Activated T-cell treated with anti-CD3 and anti-CD28 coated beads, Interleukin-2, amount 50 U/mL, for 48 hours (primary cell): ENCODE measurements around the gene PCMT1.
A peak's percentile ranks its signal among the peaks of the same experiment; 100 is the strongest.
"Not testable (repeated sequence)": the region's sequence is repeated elsewhere in the genome, so short reads cannot be mapped to it uniquely, and the experiment has no call there.

ENCODE experiments used
- DNase-seq, 2 experiments: peaks; one replicate each; pipeline ENCODE4 v3.0.0-alpha.2; 2020

PCMT1 gene

DNA sequence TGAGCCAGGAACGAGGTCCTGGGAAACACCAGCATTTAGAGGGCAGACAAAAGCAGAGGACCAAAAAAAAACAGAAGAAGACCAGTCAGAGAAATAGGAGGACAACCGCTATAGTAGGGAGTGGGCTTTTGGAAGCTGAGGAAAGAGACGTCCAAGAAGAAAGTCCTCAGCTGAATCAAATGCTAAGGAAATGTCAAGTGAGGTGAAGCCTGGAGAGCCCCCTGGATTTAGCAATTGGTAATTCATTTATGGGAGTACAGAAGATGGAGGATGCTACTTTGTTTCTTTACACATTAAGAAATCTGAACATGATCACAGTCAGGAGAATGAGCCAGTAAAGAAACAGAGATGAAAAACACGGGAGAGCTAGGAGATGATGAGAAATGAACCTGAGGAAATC is 73.5 kb downstream of the PCMT1 start:
- DNase-seq, result no peak

DNA sequence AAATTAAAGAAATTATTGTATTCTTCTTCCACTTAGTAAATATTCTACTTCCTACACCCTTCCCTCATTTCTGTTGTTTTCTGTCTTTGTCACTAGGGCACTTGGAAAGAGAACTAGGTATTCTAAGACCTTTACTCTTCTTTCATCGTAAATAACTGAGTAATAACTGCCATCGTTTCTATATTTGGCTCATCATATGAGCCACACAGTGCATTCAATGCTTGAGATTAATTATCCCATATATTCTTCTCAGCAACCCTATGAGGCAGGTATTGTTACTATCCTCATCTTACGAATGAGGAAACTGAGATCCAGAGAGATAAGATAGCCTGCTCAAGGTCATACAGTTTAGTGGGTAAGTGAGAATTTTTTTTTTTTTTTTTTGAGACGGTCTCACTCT is 75.8 kb downstream of the PCMT1 start:
- no peak for DNase-seq

DNA sequence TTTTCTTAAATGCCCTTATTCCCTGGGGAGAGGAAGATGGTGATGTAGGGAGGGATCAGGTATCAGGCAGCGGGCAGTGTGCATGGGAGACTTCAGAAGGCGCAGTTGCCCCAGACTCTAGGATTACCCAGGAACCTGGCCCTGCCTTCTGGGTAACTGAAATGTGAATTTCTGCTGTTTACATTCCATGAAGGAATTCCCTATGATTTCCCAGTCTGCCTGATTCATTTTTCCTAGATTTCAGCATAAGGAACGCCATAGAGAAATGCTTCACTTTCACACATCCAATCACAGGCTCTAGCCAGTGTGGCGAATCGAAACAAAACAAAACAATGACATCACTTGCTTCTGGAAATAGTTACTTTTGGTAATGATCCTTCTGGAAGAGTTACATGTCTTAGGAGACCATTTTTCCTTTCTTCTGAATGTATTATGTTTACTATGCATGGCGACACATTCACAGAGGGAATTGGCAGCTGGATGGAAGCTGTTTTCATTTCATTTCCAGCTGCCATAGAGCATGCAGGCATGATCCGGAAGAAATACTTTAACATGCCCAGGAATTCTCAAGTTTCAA is 81.3 kb downstream of the PCMT1 start:
- no peak for DNase-seq

DNA sequence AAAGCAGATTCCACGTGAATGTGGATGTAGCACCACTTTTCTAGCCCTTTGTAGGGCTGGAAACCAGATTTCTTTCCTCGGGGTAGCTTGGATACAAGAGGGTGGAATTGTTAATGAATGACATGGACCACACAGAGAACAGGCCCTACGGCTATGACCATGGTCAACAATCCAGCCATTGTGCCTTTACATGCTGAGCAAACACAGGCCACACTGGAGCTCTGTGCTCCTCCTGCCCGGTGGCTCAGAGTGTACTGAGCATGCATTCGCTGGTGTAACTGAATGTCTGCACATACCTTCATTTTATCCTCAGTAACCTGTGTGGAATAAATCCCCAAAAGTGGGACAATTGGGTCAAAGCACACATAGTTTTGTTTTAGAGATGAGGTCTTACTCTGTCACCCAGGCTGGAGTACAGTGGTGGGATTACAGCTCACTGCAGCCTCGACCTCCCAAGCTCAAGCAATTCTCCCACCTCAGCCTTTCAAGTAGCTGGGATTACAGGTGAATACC is 81.8 kb downstream of the PCMT1 start:
- DNase-seq, result no peak

DNA sequence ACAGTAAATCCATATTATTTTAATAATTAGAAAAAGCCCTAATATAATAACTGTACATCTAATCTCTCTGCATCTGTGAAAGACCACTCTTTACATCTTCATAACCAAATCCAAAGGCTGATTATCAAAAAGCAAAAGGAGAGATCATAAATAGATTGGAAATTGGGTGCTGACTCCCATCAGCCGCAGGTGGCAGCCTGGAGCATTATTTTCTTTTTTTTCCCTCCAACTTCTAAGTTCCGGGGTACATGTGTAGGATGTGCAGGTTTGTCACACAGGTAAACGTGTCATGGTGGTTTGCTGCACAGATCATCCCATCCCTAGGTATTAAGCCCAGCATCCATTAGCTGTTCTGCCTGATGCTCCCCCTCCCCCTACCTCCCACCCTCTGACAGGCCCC is 84.1 kb downstream of the PCMT1 start:
- DNase-seq, result no peak

DNA sequence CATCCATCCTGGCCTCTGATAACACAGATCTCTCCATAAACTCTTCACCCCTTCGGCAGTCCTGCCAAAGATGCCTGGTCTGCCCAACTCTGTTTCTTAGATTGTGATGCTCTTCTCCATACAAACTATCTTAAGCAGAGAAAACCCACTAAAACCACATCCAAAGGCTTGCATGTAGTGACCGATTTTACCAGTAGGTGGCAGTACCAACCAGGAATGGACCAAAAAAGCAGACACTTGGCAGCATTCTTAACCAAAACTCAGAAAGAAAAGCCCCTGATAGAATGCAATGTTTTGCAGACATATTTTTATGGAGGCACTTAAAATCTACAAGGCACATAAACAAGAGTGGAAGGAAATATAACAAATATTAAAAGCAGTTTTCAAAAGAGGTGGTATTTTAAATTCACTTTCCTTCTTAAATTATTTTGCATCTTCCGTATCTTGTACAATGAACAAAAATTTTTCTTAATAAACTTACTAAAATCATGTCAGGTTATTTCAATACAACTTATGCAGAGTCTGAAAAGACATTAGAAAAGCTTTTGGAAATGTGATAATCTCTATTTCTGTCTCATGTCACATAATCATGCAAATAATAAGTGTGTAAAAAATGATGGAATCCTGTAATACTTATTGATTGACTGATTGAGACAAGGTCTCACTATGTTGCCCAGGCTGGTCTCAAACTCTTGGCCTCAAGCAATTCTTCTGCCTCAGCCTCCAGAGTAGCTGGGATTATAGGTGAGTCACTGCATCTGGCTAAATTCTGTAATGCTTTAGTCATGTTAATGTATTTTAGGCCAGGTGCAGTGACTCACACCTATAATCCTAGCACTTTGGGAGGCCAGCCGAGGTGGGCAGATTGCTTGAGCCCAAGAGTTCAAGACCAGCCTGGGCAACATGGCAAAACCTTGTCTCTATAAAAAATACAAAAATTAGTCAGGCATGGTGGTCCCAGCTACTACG is 85.3 kb downstream of the PCMT1 start:
- DNase-seq, result peak; percentile 81 to 83

DNA sequence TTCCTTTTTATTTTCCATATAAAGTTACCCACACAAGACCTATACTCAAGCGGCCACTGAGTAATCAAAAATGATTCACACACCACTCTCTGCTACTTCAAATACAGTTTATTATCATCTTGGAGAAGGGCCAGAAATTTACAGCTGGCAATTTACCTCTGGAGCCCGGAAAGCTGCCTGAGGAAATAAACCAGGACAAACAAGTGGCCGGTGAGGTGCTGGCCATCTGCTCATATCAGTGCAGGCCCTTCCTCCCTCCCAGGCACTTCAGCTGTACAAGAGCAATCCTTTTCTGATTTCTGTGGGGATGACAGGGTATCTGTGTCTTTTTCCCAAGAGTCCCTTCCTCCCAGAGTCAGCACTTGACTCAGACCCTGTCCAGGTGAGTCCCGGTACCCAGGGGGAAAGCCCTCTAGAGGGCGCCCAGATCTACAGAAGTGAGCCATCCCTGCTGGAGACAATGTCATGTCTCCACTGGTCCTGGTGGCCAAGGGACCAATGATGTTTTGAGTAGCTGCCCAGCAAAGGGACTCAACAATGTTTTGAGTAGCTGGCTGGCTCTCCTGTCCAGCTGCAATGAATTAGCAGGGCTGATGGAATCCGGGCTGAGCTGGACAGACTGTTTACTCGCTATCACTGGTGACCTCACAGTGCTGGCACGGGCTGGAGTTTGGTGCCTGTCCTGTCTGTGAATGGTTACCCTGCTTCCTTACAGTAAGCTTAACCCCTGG is 91.0 kb downstream of the PCMT1 start:
- DNase-seq, result peak; percentile 70 to 71

DNA sequence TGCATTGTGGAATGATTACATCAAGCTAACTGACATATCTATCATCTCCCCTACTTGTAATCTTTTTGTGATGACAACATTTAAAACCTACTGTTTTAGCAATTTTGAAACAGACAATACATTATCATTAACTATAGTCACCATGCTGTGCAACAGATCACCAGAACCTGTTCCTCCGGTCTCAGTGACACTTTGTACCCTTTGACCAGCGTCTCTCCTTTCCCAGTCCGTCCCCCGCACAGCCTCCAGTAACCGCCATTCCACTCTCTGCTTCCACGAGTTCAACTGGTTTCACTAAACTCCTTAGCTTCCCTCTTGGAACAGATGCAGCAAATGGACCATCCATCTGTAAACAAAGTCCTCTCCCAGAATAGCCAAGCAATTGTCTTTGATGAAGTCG is 92.8 kb downstream of the PCMT1 start:
- DNase-seq, result no peak

DNA sequence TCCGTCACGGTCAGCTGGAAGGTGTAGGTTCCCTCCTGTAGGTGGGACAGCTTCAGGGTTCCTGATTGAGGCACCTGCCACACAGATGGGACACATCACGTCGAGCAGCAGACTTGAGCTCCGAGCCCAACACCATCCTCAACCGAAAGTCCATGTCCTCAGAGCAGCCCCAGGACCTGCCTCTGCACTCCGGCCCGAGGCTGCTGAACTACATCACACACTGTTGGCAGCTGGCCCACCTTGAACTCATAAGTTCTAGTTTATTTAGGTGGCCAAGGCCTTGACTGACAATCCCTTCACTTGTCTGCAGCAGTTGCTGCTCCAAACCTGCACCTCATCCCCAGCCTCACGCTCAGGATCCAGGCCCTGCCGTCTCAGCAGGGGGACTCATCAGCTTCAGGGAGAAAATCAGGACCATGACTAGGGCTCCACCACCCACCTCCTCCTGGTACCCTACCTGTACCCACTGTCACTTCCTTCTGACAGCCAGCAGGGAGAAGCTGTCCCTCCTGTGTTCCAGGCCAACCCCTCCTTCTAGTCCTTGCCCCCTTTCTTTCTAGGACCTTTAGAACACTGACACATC is 93.6 kb downstream of the PCMT1 start:
- no peak for DNase-seq

DNA sequence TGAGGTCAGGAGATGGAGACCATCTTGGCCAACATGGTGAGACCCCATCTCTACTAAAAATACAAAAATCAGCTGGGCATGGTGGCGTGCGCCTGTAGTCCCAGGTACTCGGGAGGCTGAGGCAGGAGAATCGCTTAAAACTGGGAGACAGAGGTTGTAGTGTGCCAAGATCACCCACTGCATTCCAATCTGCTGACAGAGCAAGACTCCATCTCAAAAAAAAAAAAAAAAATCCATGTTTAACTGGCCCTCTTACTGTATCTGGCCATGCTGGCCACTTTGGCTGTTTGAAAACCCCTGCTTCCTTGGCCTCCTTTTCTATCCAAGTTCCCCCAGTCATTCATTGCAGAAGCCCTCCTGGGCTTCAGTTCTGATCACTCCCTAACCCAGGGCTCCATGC is 94.5 kb downstream of the PCMT1 start:
- not testable (repeated sequence) for DNase-seq

DNA sequence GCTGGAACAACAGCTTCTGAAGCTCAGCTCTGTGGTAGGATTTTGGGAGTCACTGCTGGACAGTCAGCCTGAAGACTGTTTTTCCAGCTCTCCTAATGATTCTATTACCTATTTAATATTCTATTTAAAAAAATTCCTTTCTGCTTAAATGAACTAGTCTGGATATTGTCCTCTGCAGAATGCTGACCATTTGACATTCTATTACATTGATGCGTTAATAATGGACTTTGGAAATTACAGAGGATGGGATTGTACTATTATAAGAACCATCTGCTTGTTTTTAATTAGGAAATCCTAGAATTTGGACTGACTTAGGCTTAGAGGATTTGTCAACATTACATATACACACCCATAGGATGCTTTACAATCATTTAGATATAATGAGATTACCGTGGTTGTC is 94.9 kb downstream of the PCMT1 start:
- no peak for DNase-seq

DNA sequence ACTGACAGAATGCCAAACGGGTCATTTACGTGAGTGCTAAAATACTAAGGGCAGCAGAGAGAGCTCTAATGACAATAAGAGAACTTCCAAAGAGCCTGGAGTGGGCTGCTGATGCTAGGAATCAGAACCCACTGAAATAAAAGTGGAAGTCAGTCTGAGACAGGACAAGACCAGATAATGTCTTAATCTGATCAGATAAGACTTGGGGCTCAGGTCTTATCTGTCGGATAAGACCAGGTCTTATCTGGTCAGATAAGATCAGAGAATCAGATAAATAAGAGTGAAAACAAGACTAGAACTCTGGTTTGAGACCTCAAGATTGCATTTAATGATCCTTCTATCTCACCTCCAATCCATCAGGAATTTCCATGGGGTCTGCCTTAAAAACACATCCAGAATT is 96.0 kb downstream of the PCMT1 start:
- DNase-seq, result no peak

DNA sequence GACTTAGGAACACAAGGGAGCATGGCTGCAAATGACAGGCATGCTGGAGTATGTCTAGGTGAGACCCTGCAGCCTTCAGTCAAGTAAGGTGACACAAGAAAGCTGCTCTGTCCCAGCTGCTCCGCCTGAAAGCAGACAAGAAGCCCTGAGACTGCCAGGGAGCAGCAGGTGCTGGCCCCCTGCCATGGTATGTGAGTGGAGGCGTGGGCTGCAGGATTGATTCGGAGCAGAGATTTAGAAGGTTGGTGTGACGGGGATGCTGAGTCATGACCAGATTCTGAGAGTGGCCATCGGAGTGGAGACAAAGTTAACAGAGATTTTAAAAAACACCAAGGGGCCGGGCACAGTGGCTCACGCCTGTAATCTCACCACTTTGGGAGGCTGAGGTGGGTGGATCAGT is 96.8 kb downstream of the PCMT1 start:
- no peak for DNase-seq

DNA sequence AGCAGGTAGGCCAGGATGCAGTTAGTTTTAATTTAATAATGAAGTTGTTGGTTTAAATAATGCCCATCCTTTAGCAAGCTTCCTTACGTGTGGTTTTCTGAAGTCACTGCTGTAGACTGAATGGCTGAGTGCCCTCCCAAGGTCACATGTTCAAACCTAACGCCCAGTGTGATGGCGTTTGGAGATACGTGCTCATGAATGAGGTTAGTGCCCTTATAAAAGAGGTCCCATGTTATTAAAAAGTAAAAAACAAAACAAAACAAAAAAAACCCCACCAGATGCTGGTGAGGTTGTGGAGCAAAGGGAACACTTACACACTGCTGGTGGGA is 98.4 kb downstream of the PCMT1 start:
- no peak for DNase-seq

DNA sequence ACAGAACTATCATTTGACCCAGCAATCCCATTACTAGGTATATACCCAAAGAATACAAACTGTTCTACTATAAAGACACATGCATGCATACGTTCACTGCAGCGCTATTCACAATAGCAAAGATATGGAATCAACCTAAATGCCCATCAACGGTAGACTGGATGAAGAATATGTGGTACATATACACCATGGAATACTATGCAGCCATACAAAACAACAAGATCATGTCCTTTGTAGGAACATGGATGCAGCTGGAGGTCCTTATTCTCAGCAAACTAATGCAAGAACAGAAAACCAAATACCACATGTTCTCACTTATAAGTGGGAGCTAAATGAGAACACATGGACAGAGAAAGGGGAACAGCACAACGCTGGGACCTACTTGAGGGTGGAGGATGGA is 98.8 kb downstream of the PCMT1 start:
- DNase-seq, result not testable (repeated sequence)

DNA sequence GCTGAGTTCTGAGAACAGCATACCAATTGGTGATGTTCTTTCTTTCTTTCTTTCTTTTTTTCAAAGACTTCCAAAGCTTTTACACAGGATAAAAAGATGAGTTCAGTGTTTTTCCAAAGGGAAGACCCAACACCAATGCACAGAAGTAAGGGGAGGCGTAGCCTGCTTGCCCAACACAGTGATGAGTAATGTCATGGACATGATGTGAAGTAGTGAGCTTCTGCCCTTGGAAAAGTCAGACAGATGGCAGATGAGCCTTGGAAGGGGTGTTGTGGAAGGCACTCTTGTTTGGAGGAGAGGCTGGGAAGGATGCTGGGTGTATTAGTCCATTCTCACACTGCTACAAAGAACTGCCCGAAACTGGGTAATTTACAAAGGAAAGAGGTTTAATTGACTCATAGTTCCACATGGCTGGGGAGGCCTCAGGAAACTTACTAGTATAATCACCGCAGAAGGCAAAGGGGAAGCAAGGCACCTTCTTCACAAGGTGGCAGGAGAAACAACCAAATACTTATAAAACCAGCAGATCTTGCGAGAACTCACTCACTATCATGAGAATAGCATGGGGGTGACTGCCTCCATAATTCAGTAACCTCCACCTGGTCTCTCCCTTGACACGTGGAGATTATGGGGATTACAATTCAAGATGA is 102.0 kb downstream of the PCMT1 start:
- no peak for DNase-seq

DNA sequence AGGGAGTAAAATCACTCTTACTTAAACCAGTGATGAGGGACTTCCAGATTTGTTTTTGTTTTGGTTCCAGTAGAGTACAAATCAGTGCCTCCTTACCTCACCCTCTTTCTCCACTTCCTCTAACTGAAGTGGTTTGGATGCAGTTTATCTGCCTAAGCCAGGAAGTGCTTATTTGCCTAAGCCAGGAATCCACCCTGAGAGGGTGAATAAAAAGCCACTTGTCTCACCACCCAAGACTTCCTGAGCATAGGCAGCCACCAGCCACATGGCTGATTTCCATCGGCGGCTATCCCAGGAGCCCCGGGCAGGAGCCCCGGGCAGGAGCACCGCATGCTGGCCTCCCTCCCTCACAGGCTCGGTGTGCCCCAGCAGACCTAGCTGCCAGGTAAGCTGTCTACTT is 102.6 kb downstream of the PCMT1 start:
- no peak for DNase-seq

DNA sequence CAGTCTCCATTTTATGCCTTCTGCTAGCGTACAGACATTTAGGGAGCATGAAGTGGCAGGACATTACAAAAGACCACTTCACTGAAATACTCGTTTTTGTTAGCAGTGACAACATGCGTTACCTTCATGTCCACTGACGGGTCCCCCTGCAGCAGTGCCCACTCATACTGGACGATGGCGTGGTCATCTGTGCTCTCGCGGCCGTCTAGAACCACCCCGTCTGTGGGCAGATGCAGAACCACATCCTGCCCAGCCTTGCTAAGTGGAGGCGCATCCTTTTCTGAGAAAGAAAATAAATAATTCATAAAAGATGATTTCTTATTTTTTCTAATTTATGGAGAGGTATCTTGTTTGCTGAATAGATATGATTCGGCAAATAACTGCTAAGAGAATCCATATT is 103.3 kb downstream of the PCMT1 start:
- no peak for DNase-seq

DNA sequence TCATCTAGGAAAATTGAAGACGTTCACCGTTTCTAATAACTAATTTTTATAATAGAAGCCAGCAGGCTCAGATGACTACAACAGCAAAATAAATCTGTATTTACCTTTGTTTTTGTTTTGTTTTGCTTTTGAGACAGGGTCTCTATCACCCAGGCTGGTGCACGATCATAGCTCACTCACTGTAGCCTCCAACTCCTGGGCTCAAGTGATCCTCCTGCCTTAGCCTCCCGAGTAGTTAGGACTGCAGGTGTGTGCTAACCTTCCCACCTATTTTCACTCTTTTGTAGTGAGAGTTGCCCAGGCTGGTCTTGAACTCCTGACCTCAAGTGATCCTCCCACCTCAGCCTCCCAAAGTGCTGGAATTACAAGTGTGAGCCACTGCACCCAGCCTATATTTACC is 104.5 kb downstream of the PCMT1 start:
- DNase-seq, result not testable (repeated sequence)

DNA sequence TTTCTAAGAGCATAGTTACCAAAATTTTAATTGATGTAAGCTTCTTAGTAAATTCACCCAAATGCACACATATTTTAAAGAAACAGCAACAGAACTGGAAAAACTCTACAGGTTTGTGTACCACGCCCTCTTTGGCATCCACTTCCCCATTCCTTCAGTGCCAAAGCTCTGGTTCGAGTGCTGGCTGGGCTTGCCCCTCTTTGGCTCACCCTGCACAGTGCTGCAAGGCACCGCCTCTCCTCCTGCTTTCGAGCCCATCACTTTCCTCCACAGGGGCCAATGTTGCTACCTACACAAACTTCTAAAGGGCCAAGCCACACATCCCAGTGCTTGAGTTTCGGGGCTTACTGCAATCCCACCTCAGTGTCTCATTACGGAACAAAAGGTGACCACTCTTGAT is 105.0 kb downstream of the PCMT1 start:
- DNase-seq, result no peak

DNA sequence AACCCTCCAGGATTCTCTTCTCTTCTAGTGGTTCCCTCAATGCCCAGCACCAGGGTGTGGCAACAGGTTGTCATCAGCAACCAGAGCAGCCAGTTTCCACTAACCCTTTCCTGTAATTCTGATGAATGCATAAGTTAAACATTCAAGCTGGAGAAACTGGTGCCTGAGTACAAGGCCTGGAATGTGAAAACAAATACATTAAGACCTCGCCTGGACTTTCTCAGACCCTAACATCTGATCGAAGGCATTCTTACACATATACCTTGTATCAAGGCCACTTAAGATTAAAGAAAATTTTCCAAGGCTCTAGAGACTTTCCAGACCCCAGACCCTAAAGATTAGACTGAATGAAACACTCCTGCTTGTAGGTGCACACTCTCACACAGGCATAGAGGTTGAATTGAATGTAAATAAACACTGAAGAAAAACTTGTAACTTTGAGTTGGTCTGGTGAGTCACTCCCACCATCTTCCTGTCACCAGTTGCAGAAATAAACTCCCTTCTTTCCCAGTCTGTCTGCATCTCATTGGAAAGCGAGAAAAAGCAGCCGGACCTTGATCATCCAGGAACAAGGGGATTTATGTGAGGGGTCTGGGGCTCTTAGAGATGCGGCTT is 105.6 kb downstream of the PCMT1 start:
- DNase-seq, result no peak

DNA sequence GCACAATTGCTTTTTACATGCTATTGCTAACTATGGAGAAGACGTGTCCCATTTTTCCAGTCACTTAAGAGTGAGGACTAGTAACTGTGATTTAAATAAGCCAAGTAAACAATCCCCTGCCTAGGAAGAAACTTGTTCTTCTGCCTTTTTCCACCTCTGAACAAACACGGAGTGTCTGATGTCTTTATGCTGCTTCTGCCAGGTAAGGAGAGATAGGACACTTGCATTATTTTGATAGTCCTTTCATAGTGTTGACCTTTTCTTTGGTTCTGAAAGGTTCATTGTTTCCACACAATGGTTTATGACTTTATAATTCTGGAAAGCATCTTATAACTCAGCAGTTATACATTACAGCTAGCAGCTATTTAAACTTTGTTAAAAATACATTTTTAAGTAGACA is 106.2 kb downstream of the PCMT1 start:
- no peak for DNase-seq
